Keratinocyte (primary cell): ENCODE data around the gene FBXO31.

ENCODE experiments used
- CTCF ChIP-seq, 3 experiments: IDR thresholded peaks in 1 of 3; conservative IDR thresholded peaks in 1 of 3; optimal IDR thresholded peaks in 1 of 3; 2 replicates in 2 of 3; 3 replicates in 1 of 3; pipeline versions ENCODE3 to v1.5.1; 2011; ENCODE audit warnings: low read length in 3 of 3, mild to moderate bottlenecking in 3 of 3, moderate library complexity in 2 of 3, control low read depth in 1 of 3, inconsistent platforms in 1 of 3; ENCODE audit not compliant: insufficient read depth in 2 of 3; ENCODE audit errors: extremely low read depth in 1 of 3
- EZH2 ChIP-seq: IDR thresholded peaks from one replicate; pipeline ENCODE4 v1.6.1; 2012; ENCODE audit warnings: inconsistent platforms, mild to moderate bottlenecking, low read length, moderate library complexity

GRCh38 chr16:87340198-87340597 lies 43.4 kb downstream of the FBXO31 start:
- TF ChIP-seq EZH2, result no peak
- TF ChIP-seq CTCF (optimal IDR thresholded peaks at IDR 0.05 in 1 of 3, IDR thresholded peaks at IDR 0.05 in 1 of 3, conservative IDR thresholded peaks at IDR 0.05 in 1 of 3; ENCODE audit: extremely low read depth in 1 of 3, insufficient read depth in 2 of 3, low read length in 3 of 3), result no peak
